A549 (cell line): Measurements from ENCODE around the gene OR4E2. TPM values are rescaled to one million over a fixed set of nuclear protein-coding genes. Genes with fewer than 3 reads are reported as not detected.

Experiments used
- ATAC-seq, 2 experiments: fragments of 200-7000 bp in 1 of 2; fragments of >200 bp in 1 of 2; cut with Nextera tagmentation in 1 of 2; cut with Tn5 transposase in 1 of 2; 3 replicates each; pipeline versions ENCODE4 v1.8.0 to v1.9.1; 2018 to 2020; ENCODE audit warnings: mild to moderate bottlenecking in 1 of 2, moderate library complexity in 1 of 2
- CTCF ChIA-PET: fragments of 300-600 bp; sonication (Branson Sonifier 250); formaldehyde crosslinking; extraction: SDS; loops from one replicate; lab custom pipeline; 2021; ENCODE audit warnings: antibody characterized with exemption, inconsistent platforms; lab: Yijun Ruan, JAX
- POLR2A ChIA-PET: fragments of 350-600 bp; formaldehyde crosslinking; extraction: SDS; loops from one replicate; lab custom pipeline; 2021; ENCODE audit warnings: antibody characterized with exemption, inconsistent platforms; lab: Yijun Ruan, JAX
- DNase-seq, 2 experiments: peaks; one replicate each; pipeline versions ENCODE4 v3.0.0 to v3.0.0-alpha.2; 2011 to 2016; ENCODE audit warnings: low read depth in 1 of 2, low spot score in 1 of 2
- FAIRE-seq: peaks from 2 replicates; lab custom pipeline; 2011; peaks lifted over from hg19 to GRCh38; lab: Jason Lieb, UNC
- H3K27ac ChIP-seq, 2 experiments: fragments of >200 bp; sonication (Bioruptor Twin); formaldehyde crosslinking; 3 replicates each; pipeline ENCODE4 v1.5.1; 2016 to 2017
- H3K4me1 ChIP-seq: fragments of >200 bp; sonication (Bioruptor Twin); formaldehyde crosslinking; 3 replicates; pipeline ENCODE4 v1.6.1; 2016
- H3K4me2 ChIP-seq: fragments of >200 bp; sonication (Bioruptor Twin); formaldehyde crosslinking; 3 replicates; pipeline ENCODE4 v1.6.1; 2016
- H3K4me3 ChIP-seq: fragments of >200 bp; sonication (Bioruptor Twin); formaldehyde crosslinking; 3 replicates; pipeline ENCODE4 v1.5.1; 2016
- H3K9me3 ChIP-seq: fragments of >200 bp; sonication (Bioruptor Twin); formaldehyde crosslinking; 3 replicates; pipeline ENCODE4 v1.6.1; 2016
- BHLHE40 ChIP-seq: IDR thresholded peaks from 2 replicates; pipeline ENCODE4 v1.6.1; 2012; ENCODE audit warnings: low read depth, low read length, inconsistent platforms
- CBX2 ChIP-seq: fragments of 200-600 bp; sonication (generic); IDR thresholded peaks from 2 replicates; pipeline ENCODE4 v1.6.1; 2016; ENCODE audit warnings: low read depth, mild to moderate bottlenecking, borderline replicate concordance
- CEBPB ChIP-seq, 2 experiments: fragments of >200 bp in 1 of 2; sonication (Bioruptor Twin) in 1 of 2; formaldehyde crosslinking in 1 of 2; IDR thresholded peaks; 2 replicates each; pipeline ENCODE4 v1.6.1; 2012 to 2016
- CHD2 ChIP-seq: fragments of 150-350 bp; IDR thresholded peaks from 2 replicates; pipeline ENCODE4 v1.6.1; 2014; ENCODE audit warnings: low read length; ENCODE audit not compliant: partially characterized antibody
- EHMT2 ChIP-seq: fragments of 200-600 bp; sonication (generic); IDR thresholded peaks from 2 replicates; pipeline ENCODE4 v1.6.1; 2016; ENCODE audit warnings: antibody characterized with exemption, low read depth, mild to moderate bottlenecking, moderate library complexity
- EP300 ChIP-seq, 2 experiments: fragments of >200 bp; sonication (Bioruptor Twin); formaldehyde crosslinking; IDR thresholded peaks; 2 replicates in 1 of 2; 3 replicates in 1 of 2; pipeline ENCODE4 v1.6.1; 2016 to 2017
- FOSL2 ChIP-seq, 2 experiments: fragments of 450-650 bp in 1 of 2; fragments of >200 bp in 1 of 2; sonication (Bioruptor Twin) in 1 of 2; formaldehyde crosslinking; IDR thresholded peaks; 2 replicates each; pipeline versions ENCODE4 v1.5.0 to v1.6.1; 2016 to 2020; ENCODE audit warnings: mild to moderate bottlenecking in 1 of 2, moderate library complexity in 1 of 2
- HDAC2 ChIP-seq: fragments of 200-600 bp; sonication (generic); IDR thresholded peaks from 2 replicates; pipeline ENCODE4 v1.6.1; 2016
- HOXA7 ChIP-seq: fragments of 250-450 bp; sonication (Bioruptor Pico); IDR thresholded peaks from 2 replicates; pipeline ENCODE4 v1.5.0; 2020; ENCODE audit warnings: mild to moderate bottlenecking, moderate library complexity
- KDM5A ChIP-seq: fragments of 200-600 bp; sonication (generic); IDR thresholded peaks from 2 replicates; pipeline ENCODE4 v1.6.1; 2016; ENCODE audit warnings: antibody characterized with exemption, mild to moderate bottlenecking
- MAZ ChIP-seq: fragments of 150-350 bp; IDR thresholded peaks from 2 replicates; pipeline ENCODE4 v1.6.1; 2014; ENCODE audit warnings: antibody characterized with exemption, low read depth, low read length, borderline replicate concordance
- NFE2L2 ChIP-seq: fragments of 150-350 bp; conservative IDR thresholded peaks from 2 replicates; pipeline ENCODE4 v1.6.1; 2014; ENCODE audit warnings: low read length
- NPAS2 ChIP-seq: fragments of 250-450 bp; sonication (Bioruptor Pico); IDR thresholded peaks from 2 replicates; pipeline ENCODE4 v1.8.0; 2022; ENCODE audit warnings: mild to moderate bottlenecking, moderate library complexity, borderline replicate concordance
- NR3C1 ChIP-seq: fragments of >200 bp; sonication (Bioruptor Twin); formaldehyde crosslinking; IDR thresholded peaks from 3 replicates; pipeline ENCODE4 v1.6.1; 2017
- POLR2A ChIP-seq: IDR thresholded peaks from 2 replicates; pipeline ENCODE4 v1.6.1; 2012; ENCODE audit warnings: mild to moderate bottlenecking, low read length
- RCOR1 ChIP-seq: fragments of 150-350 bp; IDR thresholded peaks from 2 replicates; pipeline ENCODE4 v1.6.1; 2014; ENCODE audit warnings: antibody characterized with exemption, low read length, low read depth
- SREBF2 ChIP-seq: fragments of 450-650 bp; IDR thresholded peaks from 2 replicates; pipeline ENCODE4 v1.6.1; 2014; ENCODE audit warnings: mild to moderate bottlenecking, moderate library complexity
- TFCP2L1 ChIP-seq: fragments of 250-450 bp; sonication (Bioruptor Pico); IDR thresholded peaks from 2 replicates; pipeline ENCODE4 v1.5.0; 2021; ENCODE audit warnings: mild to moderate bottlenecking
- ZC3H11A ChIP-seq: fragments of 450-650 bp; IDR thresholded peaks from 2 replicates; pipeline ENCODE4 v1.6.1; 2014; ENCODE audit warnings: antibody characterized with exemption, mild to moderate bottlenecking
- WGBS: methylation state at CpG from one replicate; pipeline ENCODE4 v1.1.6; 2017; ENCODE audit errors: missing lambda C conversion rate; 5-methylcytosine and 5-hydroxymethylcytosine counted together
- polyA plus RNA-seq, 4 experiments: library from polyadenylated mRNA; depleted of rRNA in 3 of 4; stranded (reverse); fragments of >200 nt; fragmentation: RNase III in 1 of 4; extraction: RNeasy Plus Mini Kit Qiagen cat#74134 plus additional on column Dnase treatment in 1 of 4; gene quantifications; 2 replicates in 3 of 4; 3 replicates in 1 of 4; pipeline ENCODE4 v1.2.3, GENCODE V29; 2011 to 2017
- TF ChIP-seq, protein P1 (sequence below): fragments of >200 bp; sonication (Bioruptor Twin); formaldehyde crosslinking; IDR thresholded peaks from 3 replicates; pipeline ENCODE4 v1.6.1; 2016
- TF ChIP-seq, protein P2 (sequence below): IDR thresholded peaks from 2 replicates; pipeline ENCODE4 v1.6.1; 2012
- TF ChIP-seq, protein P3 (sequence below): fragments of 200-600 bp; sonication (generic); IDR thresholded peaks from 2 replicates; pipeline ENCODE4 v1.6.1; 2016; ENCODE audit warnings: antibody characterized with exemption, mild to moderate bottlenecking, moderate library complexity
- TF ChIP-seq, protein P4 (sequence below): IDR thresholded peaks from 2 replicates; pipeline ENCODE4 v1.6.1; 2012; ENCODE audit warnings: low read depth, borderline replicate concordance

Gene OR4E2
- polyA plus RNA-seq, 2 of the 4 experiments (the other 2 are of a cell fraction): not detected

DNA sequence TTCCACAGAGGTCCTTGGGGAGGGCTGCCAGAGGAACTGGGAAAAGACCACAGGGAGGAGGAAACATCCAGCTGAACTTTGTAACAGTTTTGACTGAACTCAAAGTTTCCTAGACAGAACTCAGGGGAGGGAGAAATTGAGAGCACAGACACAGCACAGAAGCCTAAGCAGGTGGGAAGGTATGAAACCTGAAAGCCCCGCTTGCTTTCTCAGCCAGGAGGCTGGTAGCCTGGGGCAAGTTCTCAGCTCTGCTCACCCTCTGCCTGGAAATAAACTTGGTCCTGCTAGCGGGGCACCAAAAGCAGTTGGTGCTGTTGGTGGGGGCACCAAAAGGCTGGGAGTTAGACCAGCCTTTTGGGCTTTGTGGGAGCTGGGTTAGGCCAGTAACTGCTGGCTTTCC lies 45.9 kb downstream of the OR4E2 start:
- DNase-seq (no peak), ATAC-seq (no peak), FAIRE-seq (no peak)
- CTCF ChIA-PET: interaction anchor here (0.9 to 1.7 kb wide), 2 partner anchors 11 to 142 kb away, joined by 3 to 8 read pairs; no protein-coding TSS in a partner anchor
- no peak overlapping the region for H3K4me2 ChIP-seq
- no peak overlapping the region for H3K27ac ChIP-seq
- WGBS: 6% methylated on average over 2 of the region's 2 CpGs
- POLR2A ChIA-PET: no interaction called here
- H3K9me3 ChIP-seq: no peaks in the 10 kb centered on the region; the same call in 2 of the 3 replicates
- TF ChIP-seq NR3C1: no peak
- no peak for TF ChIP-seq NFE2L2
- no peak for TF ChIP-seq NPAS2 (CRISPR knock-in tag)
- H3K4me1 ChIP-seq: no peaks in the 10 kb centered on the region
- H3K4me3 ChIP-seq: no peak overlapping the region

DNA sequence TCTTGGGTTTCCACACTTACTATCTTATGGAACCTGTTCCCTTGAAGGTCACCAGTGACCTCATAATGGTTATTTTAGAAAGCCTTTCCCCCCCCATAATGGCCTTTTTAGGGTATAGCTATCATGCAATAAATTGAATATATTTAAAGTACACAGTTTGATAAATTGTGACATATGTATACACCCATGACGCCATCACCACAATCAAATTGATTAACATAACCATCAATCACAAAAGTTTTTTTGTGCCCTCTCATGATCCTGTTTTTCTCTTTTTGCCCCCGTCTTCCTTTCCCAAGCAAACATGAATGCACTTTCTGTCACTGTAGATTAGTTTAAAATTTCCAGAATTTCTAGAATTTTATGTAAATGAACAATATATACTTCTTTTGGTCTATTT lies 48.7 kb downstream of the OR4E2 start:
- H3K4me3 ChIP-seq: no peak overlapping the region
- TF ChIP-seq ZC3H11A: no peak
- TF ChIP-seq, protein P1, sequence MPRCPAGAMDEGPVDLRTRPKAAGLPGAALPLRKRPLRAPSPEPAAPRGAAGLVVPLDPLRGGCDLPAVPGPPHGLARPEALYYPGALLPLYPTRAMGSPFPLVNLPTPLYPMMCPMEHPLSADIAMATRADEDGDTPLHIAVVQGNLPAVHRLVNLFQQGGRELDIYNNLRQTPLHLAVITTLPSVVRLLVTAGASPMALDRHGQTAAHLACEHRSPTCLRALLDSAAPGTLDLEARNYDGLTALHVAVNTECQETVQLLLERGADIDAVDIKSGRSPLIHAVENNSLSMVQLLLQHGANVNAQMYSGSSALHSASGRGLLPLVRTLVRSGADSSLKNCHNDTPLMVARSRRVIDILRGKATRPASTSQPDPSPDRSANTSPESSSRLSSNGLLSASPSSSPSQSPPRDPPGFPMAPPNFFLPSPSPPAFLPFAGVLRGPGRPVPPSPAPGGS: no peak
- TF ChIP-seq, all 56 proteins: peak for 0
- POLR2A ChIA-PET: no interaction called here
- FAIRE-seq (no peak), DNase-seq (no peak), ATAC-seq (no peak)
- Histone ChIP-seq H3K4me1 (no peaks in the 10 kb centered on the region), H3K9me3 (peaks cover 7% of the 10 kb centered on the region; the same call in 1 of the 3 replicates), H3K4me2 (no peak overlapping the region), H3K27ac (no peak overlapping the region)
- WGBS: 25% methylated on average over 2 of the region's 2 CpGs
- CTCF ChIA-PET: no interaction called here

DNA sequence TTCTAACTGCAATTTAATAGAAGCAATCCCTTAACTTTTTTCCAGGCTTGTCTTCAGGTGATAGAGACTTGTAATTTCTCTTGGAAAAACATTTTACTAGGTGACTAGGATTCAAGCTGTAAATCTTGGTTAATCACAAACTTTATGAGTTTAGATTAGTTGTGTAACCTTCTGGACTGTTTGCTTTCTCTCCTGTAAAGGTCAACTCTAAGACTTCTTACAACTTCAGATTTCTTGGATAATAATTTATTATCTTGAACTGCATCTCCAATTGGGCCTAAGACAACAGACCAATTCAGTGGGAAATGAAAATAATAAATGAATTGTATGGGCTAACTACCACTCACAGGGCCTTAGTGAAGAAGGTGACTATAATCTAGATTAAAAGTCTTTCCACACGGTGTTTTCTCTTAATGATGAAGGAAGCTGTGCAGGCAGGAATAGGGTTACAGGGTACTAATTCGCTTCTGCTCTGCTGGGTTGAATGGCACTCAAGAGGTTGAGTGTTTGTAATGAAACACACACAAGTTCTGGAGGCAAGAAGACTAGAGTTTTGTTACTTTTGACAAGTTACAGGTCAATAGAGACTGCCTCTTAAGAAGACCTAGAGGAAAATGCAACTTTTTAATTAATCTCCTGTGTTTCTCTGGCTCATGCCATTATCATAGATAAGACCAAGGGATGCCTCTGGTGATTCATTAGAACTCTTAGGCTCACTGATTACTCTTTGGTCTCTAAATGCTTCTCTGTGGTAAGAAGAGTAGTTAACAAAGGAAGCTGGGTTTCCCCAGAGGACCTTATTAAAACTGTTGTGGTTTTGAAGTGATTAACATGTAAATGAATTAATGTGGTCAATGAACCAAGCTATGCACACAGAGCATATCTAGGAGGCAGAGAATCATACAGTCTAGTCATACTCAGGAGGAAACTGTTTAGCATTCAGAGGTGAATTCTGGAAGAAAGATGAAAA lies 50.0 kb downstream of the OR4E2 start:
- H3K9me3 ChIP-seq: peaks cover 7% of the 10 kb centered on the region; the same call in 1 of the 3 replicates
- 5% methylated on average over 2 of the region's 2 CpGs for WGBS
- TF ChIP-seq EP300 (IDR thresholded peaks at IDR 0.05) (no peak), SREBF2 (no peak), FOSL2 (IDR thresholded peaks at IDR 0.05) (no peak), FOSL2 (CRISPR knock-in tag; IDR thresholded peaks at IDR 0.05) (no peak), RCOR1 (no peak), BHLHE40 (no peak), CBX2 (no peak), POLR2A (no peak), HDAC2 (no peak), CHD2 (no peak), EHMT2 (no peak), MAZ (no peak), TFCP2L1 (CRISPR knock-in tag) (no peak), HOXA7 (CRISPR knock-in tag) (no peak), KDM5A (no peak), CEBPB (IDR thresholded peaks at IDR 0.05) (no peak)
- TF ChIP-seq, protein P2, sequence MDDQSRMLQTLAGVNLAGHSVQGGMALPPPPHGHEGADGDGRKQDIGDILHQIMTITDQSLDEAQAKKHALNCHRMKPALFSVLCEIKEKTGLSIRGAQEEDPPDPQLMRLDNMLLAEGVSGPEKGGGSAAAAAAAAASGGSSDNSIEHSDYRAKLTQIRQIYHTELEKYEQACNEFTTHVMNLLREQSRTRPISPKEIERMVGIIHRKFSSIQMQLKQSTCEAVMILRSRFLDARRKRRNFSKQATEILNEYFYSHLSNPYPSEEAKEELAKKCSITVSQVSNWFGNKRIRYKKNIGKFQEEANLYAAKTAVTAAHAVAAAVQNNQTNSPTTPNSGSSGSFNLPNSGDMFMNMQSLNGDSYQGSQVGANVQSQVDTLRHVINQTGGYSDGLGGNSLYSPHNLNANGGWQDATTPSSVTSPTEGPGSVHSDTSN: no peak
- TF ChIP-seq, protein P3, sequence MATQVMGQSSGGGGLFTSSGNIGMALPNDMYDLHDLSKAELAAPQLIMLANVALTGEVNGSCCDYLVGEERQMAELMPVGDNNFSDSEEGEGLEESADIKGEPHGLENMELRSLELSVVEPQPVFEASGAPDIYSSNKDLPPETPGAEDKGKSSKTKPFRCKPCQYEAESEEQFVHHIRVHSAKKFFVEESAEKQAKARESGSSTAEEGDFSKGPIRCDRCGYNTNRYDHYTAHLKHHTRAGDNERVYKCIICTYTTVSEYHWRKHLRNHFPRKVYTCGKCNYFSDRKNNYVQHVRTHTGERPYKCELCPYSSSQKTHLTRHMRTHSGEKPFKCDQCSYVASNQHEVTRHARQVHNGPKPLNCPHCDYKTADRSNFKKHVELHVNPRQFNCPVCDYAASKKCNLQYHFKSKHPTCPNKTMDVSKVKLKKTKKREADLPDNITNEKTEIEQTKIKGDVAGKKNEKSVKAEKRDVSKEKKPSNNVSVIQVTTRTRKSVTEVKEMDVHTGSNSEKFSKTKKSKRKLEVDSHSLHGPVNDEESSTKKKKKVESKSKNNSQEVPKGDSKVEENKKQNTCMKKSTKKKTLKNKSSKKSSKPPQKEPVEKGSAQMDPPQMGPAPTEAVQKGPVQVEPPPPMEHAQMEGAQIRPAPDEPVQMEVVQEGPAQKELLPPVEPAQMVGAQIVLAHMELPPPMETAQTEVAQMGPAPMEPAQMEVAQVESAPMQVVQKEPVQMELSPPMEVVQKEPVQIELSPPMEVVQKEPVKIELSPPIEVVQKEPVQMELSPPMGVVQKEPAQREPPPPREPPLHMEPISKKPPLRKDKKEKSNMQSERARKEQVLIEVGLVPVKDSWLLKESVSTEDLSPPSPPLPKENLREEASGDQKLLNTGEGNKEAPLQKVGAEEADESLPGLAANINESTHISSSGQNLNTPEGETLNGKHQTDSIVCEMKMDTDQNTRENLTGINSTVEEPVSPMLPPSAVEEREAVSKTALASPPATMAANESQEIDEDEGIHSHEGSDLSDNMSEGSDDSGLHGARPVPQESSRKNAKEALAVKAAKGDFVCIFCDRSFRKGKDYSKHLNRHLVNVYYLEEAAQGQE: no peak
- TF ChIP-seq, protein P1: no peak
- TF ChIP-seq, protein P4, sequence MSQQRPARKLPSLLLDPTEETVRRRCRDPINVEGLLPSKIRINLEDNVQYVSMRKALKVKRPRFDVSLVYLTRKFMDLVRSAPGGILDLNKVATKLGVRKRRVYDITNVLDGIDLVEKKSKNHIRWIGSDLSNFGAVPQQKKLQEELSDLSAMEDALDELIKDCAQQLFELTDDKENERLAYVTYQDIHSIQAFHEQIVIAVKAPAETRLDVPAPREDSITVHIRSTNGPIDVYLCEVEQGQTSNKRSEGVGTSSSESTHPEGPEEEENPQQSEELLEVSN: no peak
- ATAC-seq (no peak), DNase-seq (no peak), FAIRE-seq (no peak)
- POLR2A ChIA-PET: no interaction called here
- CTCF ChIA-PET: interaction anchor here (0.6 kb wide), 1 partner anchor 29 kb away, joined by 4 read pairs; no protein-coding TSS in a partner anchor
- H3K27ac ChIP-seq: no peak overlapping the region
- no peaks in the 10 kb centered on the region for H3K4me1 ChIP-seq
- H3K4me3 ChIP-seq: no peak overlapping the region
- H3K4me2 ChIP-seq: no peak overlapping the region
